Activated CD8-positive, alpha-beta T cell treated with anti-CD3 and anti-CD28 coated beads for 36 hours (primary cell): Measurements from ENCODE around the gene COX6A2. TPM values are rescaled to one million over a fixed set of nuclear protein-coding genes. Genes with fewer than 3 reads are reported as not detected.

Experiments
- ATAC-seq: fragments of 200-7000 bp; cut with Tn5 transposase; one replicate; pipeline ENCODE4 v1.10.0; 2021; ENCODE audit warnings: mild to moderate bottlenecking, moderate library complexity
- CTCF ChIA-PET: fragments of 350-600 bp; sonication (Branson Sonifier 250); formaldehyde crosslinking; loops from one replicate; lab custom pipeline; 2021; ENCODE audit warnings: antibody characterized with exemption; lab: Charles Lee
- POLR2A ChIA-PET: fragments of 350-600 bp; sonication (Branson Sonifier 250); formaldehyde crosslinking; loops from one replicate; lab custom pipeline; 2021; ENCODE audit warnings: antibody characterized with exemption; lab: Charles Lee
- DNase-seq: peaks from one replicate; pipeline ENCODE4 v3.0.0-alpha.2; 2020
- H3K27ac Mint-ChIP-seq: one replicate; pipeline ENCODE4 v1.8.0; 2021; ENCODE audit warnings: mild to moderate bottlenecking, mixed read lengths
- H3K27me3 Mint-ChIP-seq: one replicate; pipeline ENCODE4 v1.8.0; 2021; ENCODE audit warnings: mixed read lengths
- H3K36me3 Mint-ChIP-seq: one replicate; pipeline ENCODE4 v1.8.0; 2021; ENCODE audit warnings: low read depth, mixed read lengths
- H3K4me1 Mint-ChIP-seq: one replicate; pipeline ENCODE4 v1.8.0; 2021; ENCODE audit warnings: low read depth, mixed read lengths
- H3K4me3 Mint-ChIP-seq: one replicate; pipeline ENCODE4 v1.8.0; 2021; ENCODE audit warnings: mild to moderate bottlenecking, moderate library complexity, mixed read lengths
- H3K9me3 Mint-ChIP-seq: one replicate; pipeline ENCODE4 v1.8.0; 2021; ENCODE audit warnings: mixed read lengths
- intact Hi-C: fragments of 100-400 bp; cut with micrococcal nuclease; formaldehyde crosslinking; loops from one replicate; pipeline ENCODE4 v1.10.0; 2022
- total RNA-seq, 2 experiments: library from RNA; stranded (reverse); gene quantifications; one replicate each; pipeline ENCODE4 v1.2.3, GENCODE V29; 2021
- TF ChIP-seq, protein P1 (sequence below): fragments of 200-600 bp; IDR thresholded peaks from one replicate; pipeline ENCODE4 v1.8.0; 2022; ENCODE audit warnings: antibody characterized with exemption, mild to moderate bottlenecking

The COX6A2 gene
- total RNA-seq, 2 experiments from 2014 or later = not detected

DNA sequence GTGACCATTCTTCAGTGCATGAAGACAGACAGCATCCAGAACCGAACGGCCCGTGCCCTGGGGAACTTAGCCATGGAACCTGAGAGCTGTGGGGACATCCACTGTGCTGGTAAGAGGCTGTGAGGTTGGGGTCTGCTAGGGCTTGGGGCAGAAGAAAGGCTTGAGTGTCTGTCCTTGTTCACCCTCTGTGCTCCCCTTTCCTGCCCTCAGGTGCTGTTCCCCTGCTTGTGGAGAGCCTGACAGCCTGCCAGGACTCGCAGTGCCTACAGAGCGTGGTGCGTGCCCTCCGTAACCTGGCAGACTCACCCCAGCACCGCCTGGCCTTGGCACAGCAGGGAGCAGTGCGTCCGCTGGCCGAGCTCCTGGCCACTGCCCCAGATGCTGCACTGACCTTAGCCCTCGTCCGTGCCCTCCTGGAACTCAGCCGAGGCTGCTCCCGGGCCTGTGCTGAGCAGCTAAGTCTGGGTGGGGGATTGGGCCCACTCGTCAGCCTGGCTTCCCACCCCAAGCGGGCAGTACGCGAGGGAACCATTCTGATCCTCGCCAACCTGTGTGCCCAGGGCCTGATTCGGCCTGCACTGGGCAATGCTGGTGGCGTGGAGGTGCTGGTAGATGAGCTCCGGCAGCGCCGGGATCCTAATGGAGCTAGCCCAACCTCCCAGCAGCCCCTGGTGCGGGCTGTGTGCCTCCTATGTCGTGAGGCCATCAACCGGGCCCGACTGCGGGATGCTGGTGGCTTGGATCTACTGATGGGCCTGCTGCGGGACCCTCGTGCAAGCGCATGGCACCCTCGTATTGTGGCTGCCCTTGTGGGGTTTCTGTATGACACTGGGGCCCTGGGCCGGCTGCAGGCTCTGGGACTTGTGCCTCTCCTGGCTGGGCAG lies 34.0 kb upstream of the COX6A2 start:
- ATAC-seq (no peak), DNase-seq (no peak)
- CTCF ChIA-PET = interaction anchor here (2.3 kb wide), 1 partner anchor 20 kb away, joined by 6 read pairs; the partner anchor contains the start of gene ZNF843
- Mint-ChIP-seq H3K36me3 (peaks cover 29% of the 10 kb centered on the region), H3K27ac (no peak overlapping the region), H3K27me3 (no peaks in the 10 kb centered on the region), H3K4me3 (no peak overlapping the region), H3K4me1 (peaks cover 25% of the 10 kb centered on the region), H3K9me3 (no peaks in the 10 kb centered on the region)
- POLR2A ChIA-PET = interaction anchor here (3.6 kb wide), 1 partner anchor 46 kb away, joined by 17 read pairs; the partner anchor contains the start of gene RUSF1
- TF ChIP-seq, protein P1, sequence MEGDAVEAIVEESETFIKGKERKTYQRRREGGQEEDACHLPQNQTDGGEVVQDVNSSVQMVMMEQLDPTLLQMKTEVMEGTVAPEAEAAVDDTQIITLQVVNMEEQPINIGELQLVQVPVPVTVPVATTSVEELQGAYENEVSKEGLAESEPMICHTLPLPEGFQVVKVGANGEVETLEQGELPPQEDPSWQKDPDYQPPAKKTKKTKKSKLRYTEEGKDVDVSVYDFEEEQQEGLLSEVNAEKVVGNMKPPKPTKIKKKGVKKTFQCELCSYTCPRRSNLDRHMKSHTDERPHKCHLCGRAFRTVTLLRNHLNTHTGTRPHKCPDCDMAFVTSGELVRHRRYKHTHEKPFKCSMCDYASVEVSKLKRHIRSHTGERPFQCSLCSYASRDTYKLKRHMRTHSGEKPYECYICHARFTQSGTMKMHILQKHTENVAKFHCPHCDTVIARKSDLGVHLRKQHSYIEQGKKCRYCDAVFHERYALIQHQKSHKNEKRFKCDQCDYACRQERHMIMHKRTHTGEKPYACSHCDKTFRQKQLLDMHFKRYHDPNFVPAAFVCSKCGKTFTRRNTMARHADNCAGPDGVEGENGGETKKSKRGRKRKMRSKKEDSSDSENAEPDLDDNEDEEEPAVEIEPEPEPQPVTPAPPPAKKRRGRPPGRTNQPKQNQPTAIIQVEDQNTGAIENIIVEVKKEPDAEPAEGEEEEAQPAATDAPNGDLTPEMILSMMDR = no peak
- intact Hi-C loops = no loop called here

DNA sequence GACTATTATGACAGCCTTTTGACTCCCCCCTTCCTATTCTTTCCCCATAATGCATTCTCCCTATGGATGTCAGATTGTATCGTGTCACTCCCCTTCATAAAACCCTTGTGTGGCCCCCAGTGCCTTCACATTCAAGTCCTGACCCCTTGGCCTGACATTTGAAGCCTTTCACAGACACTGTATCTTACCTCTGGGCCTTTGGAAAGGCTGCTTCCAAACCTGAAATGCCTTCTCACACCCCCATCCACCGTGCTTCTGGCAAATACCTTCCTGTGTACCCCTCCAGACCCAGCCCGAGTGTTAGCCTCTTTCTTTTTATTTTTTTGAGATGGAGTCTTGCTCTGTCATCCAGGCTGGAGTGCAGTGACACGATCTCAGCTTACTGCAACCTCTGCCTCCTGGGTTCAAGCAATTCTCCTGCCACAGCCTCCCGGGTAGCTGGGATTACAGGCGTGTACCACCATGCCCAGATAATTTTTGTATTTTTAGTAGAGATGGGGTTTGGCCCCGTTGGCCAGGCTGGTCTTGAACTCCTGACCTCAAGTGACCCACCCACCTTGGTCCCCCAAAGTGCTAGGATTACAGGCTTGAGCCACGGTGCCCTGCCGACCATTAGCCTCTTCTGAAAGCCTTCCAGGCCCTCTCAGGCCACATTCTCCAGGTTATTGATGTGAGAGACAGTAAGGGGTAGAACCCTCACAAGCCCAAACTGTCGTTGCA lies 33.2 kb upstream of the COX6A2 start:
- no peak overlapping the region for H3K4me3 Mint-ChIP-seq
- POLR2A ChIA-PET = interaction anchor here (1.3 to 4.8 kb wide), 7 partner anchors 14 to 413 kb away, joined by 4 to 26 read pairs (median 6); partner anchors contain the start of genes FUS, RUSF1 and ZNF267
- DNase-seq (no peak), ATAC-seq (no peak)
- H3K27ac Mint-ChIP-seq = peak overlapping the region; percentile 58
- intact Hi-C loops = no loop called here
- no peaks in the 10 kb centered on the region for H3K9me3 Mint-ChIP-seq
- TF ChIP-seq, protein P1 = no peak
- H3K27me3 Mint-ChIP-seq = no peaks in the 10 kb centered on the region
- CTCF ChIA-PET = interaction anchor here (0.8 to 5.1 kb wide), 29 partner anchors 7 to 507 kb away, joined by 3 to 70 read pairs (median 6); partner anchors contain the start of genes PYCARD, RUSF1, TGFB1I1 and ZNF267
- H3K36me3 Mint-ChIP-seq = peaks cover 29% of the 10 kb centered on the region
- peaks cover 25% of the 10 kb centered on the region for H3K4me1 Mint-ChIP-seq

DNA sequence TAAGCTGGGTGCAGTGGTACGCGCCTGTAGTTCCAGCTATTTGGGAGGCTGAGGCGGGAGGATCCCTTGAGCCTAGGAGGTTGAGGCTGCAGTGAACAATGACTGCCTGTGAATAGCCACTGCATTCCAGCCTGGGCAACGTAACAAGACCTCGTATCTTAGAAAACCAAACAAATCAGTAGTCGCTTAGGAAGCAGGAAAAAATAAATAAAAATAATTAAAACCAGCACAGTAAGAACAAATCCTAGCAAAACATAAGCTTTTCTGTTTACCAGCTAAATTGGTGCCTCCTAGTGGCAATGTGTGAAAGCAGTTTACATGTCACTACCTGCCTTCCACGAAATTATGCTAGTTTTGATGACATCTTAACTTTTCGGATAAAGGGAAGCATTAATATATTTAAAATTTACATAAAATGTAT lies 32.4 kb upstream of the COX6A2 start:
- Mint-ChIP-seq H3K27me3 (no peaks in the 10 kb centered on the region), H3K4me3 (peak overlapping the region; percentile 91), H3K27ac (peak overlapping the region; percentile 96), H3K36me3 (peaks cover 30% of the 10 kb centered on the region), H3K9me3 (no peaks in the 10 kb centered on the region), H3K4me1 (peaks cover 31% of the 10 kb centered on the region)
- intact Hi-C loops = no loop called here
- TF ChIP-seq, protein P1 = peak; percentile 78
- POLR2A ChIA-PET = interaction anchor here (1.3 to 4.8 kb wide), 10 partner anchors 15 to 413 kb away, joined by 3 to 26 read pairs (median 6); partner anchors contain the start of genes FUS, RUSF1 and ZNF267
- ATAC-seq = no peak
- peak; percentile 32 for DNase-seq
- CTCF ChIA-PET = interaction anchor here (0.7 to 5.1 kb wide), 32 partner anchors 8 to 506 kb away, joined by 3 to 70 read pairs (median 4); partner anchors contain the start of genes FUS, PYCARD, RUSF1 and TGFB1I1

DNA sequence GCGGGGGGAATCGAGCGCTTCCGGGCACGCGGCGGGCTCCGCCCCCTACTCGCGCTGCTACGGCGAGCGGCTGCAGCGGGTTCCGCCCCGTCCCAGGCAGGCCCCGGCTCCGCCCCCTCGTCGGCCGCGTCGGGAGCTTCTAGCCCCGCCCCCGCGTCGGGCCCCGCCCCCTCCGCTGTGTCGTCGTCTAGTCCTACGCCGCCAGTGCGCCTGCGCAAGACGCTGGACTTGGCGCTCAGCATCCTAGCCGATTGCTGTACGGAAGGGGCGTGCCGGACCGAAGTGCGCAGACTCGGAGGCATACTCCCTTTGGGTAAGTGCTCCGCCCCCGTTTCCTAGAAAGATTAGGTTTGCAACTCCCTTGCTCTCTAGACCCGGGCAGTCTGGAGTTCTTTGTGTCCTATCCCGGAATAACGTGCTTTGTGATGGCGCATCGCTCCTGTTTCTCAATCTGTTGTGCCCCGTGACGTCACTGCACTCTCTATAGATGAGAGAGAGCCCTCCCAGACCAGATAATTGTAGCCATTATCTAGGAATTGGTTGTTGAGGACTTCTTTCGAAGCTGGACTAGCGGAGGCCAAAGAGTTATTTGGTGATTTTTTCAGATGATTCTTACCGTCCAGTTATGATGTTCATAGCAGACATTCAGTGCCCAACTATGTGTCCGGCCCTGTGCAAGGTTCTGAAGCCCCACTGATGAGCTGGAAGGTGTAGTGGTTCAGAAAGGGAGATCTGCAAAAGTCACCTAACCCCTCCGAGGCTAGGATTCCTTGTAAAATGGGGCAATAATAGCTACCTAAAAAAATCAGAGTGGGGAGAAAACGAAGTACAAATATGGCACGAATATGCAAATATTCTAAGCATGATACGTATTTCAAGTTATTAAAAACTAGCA lies 31.8 kb upstream of the COX6A2 start:
- Mint-ChIP-seq H3K4me1 (peaks cover 38% of the 10 kb centered on the region), H3K4me3 (peak overlapping the region; percentile 91), H3K36me3 (peaks cover 32% of the 10 kb centered on the region), H3K9me3 (no peaks in the 10 kb centered on the region), H3K27me3 (no peaks in the 10 kb centered on the region), H3K27ac (peak overlapping the region; percentile 97)
- ATAC-seq (peak; percentile 84), DNase-seq (peak; percentile 100)
- CTCF ChIA-PET = interaction anchor here (0.7 to 5.1 kb wide), 31 partner anchors 8 to 506 kb away, joined by 3 to 70 read pairs (median 5); partner anchors contain the start of genes FUS, PYCARD, RUSF1 and TGFB1I1
- intact Hi-C loops = loop anchor here (10.0 kb wide), 1 partner anchor 405 kb away; no protein-coding TSS in a partner anchor
- POLR2A ChIA-PET = interaction anchor here (1.2 to 4.8 kb wide), 16 partner anchors 12 to 414 kb away, joined by 3 to 26 read pairs (median 6); partner anchors contain the start of genes FUS, RUSF1, ZNF267 and ZNF843
- TF ChIP-seq, protein P1 = no peak
